Testis (tissue), 3 donors: ENCODE data around the gene LRRC8A. TPM values are rescaled to one million over a fixed set of nuclear protein-coding genes. Genes with fewer than 3 reads are reported as not detected.
A peak's percentile ranks its signal among the peaks of the same experiment; 100 is the strongest.

Source experiments
- DNase-seq: peaks from one replicate; pipeline ENCODE4 v3.0.0-alpha.2; 2019
- H3K27ac ChIP-seq, 2 donors: fragments of 200-600 bp; sonication (generic); one replicate each; pipeline ENCODE4 v1.5.1; 2019
- H3K27me3 ChIP-seq: fragments of 200-600 bp; sonication (generic); one replicate; pipeline ENCODE4 v1.5.1; 2019
- H3K36me3 ChIP-seq: fragments of 200-600 bp; sonication (generic); one replicate; pipeline ENCODE4 v1.5.1; 2017; ENCODE audit warnings: low read depth; ENCODE audit errors: missing control alignments
- H3K4me1 ChIP-seq: fragments of 200-600 bp; sonication (generic); one replicate; pipeline ENCODE4 v1.5.1; 2019
- H3K4me3 ChIP-seq, 2 donors: fragments of 200-600 bp; sonication (generic); one replicate each; pipeline ENCODE4 v1.5.1; 2017 to 2019
- H3K9me3 ChIP-seq: fragments of 200-600 bp; sonication (generic); one replicate; pipeline ENCODE4 v1.5.1; 2017
- CTCF ChIP-seq, 3 experiments: fragments of 450-650 bp in 2 of 3; fragments of 200-600 bp in 1 of 3; sonication (generic) in 1 of 3; IDR thresholded peaks; one replicate each; pipeline ENCODE4 v1.5.1; 2016 to 2019; ENCODE audit warnings: antibody characterized with exemption in 3 of 3, mild to moderate bottlenecking in 2 of 3, moderate library complexity in 1 of 3
- POLR2A ChIP-seq: fragments of 450-650 bp; IDR thresholded peaks from one replicate; pipeline ENCODE4 v1.6.1; 2017; ENCODE audit warnings: antibody characterized with exemption, mild to moderate bottlenecking, moderate library complexity
- WGBS, 2 donors: methylation state at CpG; one replicate each; pipeline ENCODE4 v1.1.5; 2018; 5-methylcytosine and 5-hydroxymethylcytosine counted together
- intact Hi-C: fragments of 100-400 bp; cut with DNase I; formaldehyde crosslinking; loops from one replicate; pipeline ENCODE4 v1.15.1; 2023; ENCODE audit warnings: low total_unique reads
- polyA plus RNA-seq: library from polyadenylated mRNA; stranded (reverse); fragments of 350-450 nt; fragmentation: Illumina TruSeq; extraction: RNeasy Lipid Tissue Mini Kit (QIAGEN cat#74804); gene quantifications from one replicate; pipeline ENCODE4 v1.2.3, GENCODE V29; 2014; ENCODE audit warnings: low read depth, low replicate concordance; ENCODE audit not compliant: insufficient read depth
- total RNA-seq, 2 donors: library from RNA; depleted of rRNA; stranded (reverse); fragments of >200 nt; gene quantifications; one replicate each; pipeline ENCODE4 v1.2.3, GENCODE V29; 2016

LRRC8A gene
- total and polyA plus RNA-seq, 3 donors from 2014 or later, result 30.9 to 61.3 (median 54.3) TPM

GRCh38 chr9:128891321-128892220 is 9.6 kb downstream of the LRRC8A start:
- H3K9me3 ChIP-seq, result no peaks in the 10 kb centered on the region
- no peak overlapping the region for H3K4me3 ChIP-seq
- H3K4me1 ChIP-seq, result peaks cover 35% of the 10 kb centered on the region
- WGBS, 2 donors, result 48 to 68% methylated on average over 11 to 15 of the region's 15 CpGs
- H3K36me3 ChIP-seq, result no peaks in the 10 kb centered on the region
- peak overlapping the region; percentile 85 for H3K27ac ChIP-seq
- TF ChIP-seq POLR2A, result no peak
- no peak for TF ChIP-seq CTCF (IDR thresholded peaks at IDR 0.05)
- no peaks in the 10 kb centered on the region for H3K27me3 ChIP-seq
- intact Hi-C loops, result no loop called here
- no peak for DNase-seq

GRCh38 chr9:128892221-128892921 is 10.4 kb downstream of the LRRC8A start:
- peaks cover 35% of the 10 kb centered on the region for H3K4me1 ChIP-seq
- WGBS, 2 donors, result 45 to 65% methylated on average over 6 to 11 of the region's 17 CpGs
- no peak overlapping the region for H3K4me3 ChIP-seq

GRCh38 chr9:128893354-128893753 is 11.4 kb downstream of the LRRC8A start:
- DNase-seq, result no peak
- Histone ChIP-seq H3K27me3 (no peaks in the 10 kb centered on the region), H3K9me3 (no peaks in the 10 kb centered on the region), H3K36me3 (no peaks in the 10 kb centered on the region), H3K27ac (peak overlapping the region; percentile 85), H3K4me1 (peaks cover 29% of the 10 kb centered on the region), H3K4me3 (no peak overlapping the region)
- intact Hi-C loops, result no loop called here
- WGBS, 2 donors, result 80 to 83% methylated on average over 8 of the region's 8 CpGs
- TF ChIP-seq CTCF (IDR thresholded peaks at IDR 0.05) (no peak), POLR2A (no peak)

More at GRCh38 chr9:128892221-128892921, 10.4 kb downstream of the LRRC8A start:
- no peaks in the 10 kb centered on the region for H3K27me3 ChIP-seq
- no peaks in the 10 kb centered on the region for H3K36me3 ChIP-seq
- peak overlapping the region; percentile 85 for H3K27ac ChIP-seq
- peak; percentile 87 for DNase-seq
- TF ChIP-seq CTCF (IDR thresholded peaks at IDR 0.05) (no peak), POLR2A (no peak)
- intact Hi-C loops, result no loop called here
- no peaks in the 10 kb centered on the region for H3K9me3 ChIP-seq

GRCh38 chr9:128894764-128895163 is 12.8 kb downstream of the LRRC8A start:
- Histone ChIP-seq H3K36me3 (no peaks in the 10 kb centered on the region), H3K9me3 (no peaks in the 10 kb centered on the region), H3K4me1 (peaks cover 29% of the 10 kb centered on the region), H3K4me3 (no peak overlapping the region), H3K27ac (no peak overlapping the region), H3K27me3 (no peaks in the 10 kb centered on the region)
- TF ChIP-seq POLR2A, result no peak
- TF ChIP-seq CTCF (IDR thresholded peaks at IDR 0.05), result no peak
- WGBS, 2 donors, result 71 to 82% methylated on average over 2 of the region's 2 CpGs
- DNase-seq, result no peak
- intact Hi-C loops, result no loop called here
